A549 (cell line): Measurements from ENCODE around the gene SH3BP2.

Experiments
- CHD2 ChIP-seq: fragments of 150-350 bp; IDR thresholded peaks from 2 replicates; pipeline ENCODE4 v1.6.1; 2014; ENCODE audit warnings: low read length; ENCODE audit not compliant: partially characterized antibody
- CTCF ChIP-seq: fragments of >200 bp; sonication (Bioruptor Twin); formaldehyde crosslinking; IDR thresholded peaks from 3 replicates; pipeline ENCODE4 v1.5.1; 2016
- EP300 ChIP-seq, 2 experiments: fragments of >200 bp; sonication (Bioruptor Twin); formaldehyde crosslinking; IDR thresholded peaks; 2 replicates in 1 of 2; 3 replicates in 1 of 2; pipeline ENCODE4 v1.6.1; 2016 to 2017
- JUN ChIP-seq, 2 experiments: fragments of >200 bp; sonication (Bioruptor Twin); formaldehyde crosslinking; IDR thresholded peaks; 2 replicates in 1 of 2; 3 replicates in 1 of 2; pipeline ENCODE4 v1.6.1; 2016 to 2017
- MAX ChIP-seq: IDR thresholded peaks from 2 replicates; pipeline ENCODE4 v1.6.1; 2012
- MYC ChIP-seq: IDR thresholded peaks from 2 replicates; pipeline ENCODE4 v1.6.1; 2012; ENCODE audit warnings: mild to moderate bottlenecking, inconsistent platforms, low read length, improper control_type of control experiment, borderline replicate concordance
- POLR2A ChIP-seq: IDR thresholded peaks from 2 replicates; pipeline ENCODE4 v1.6.1; 2012; ENCODE audit warnings: mild to moderate bottlenecking, low read length
- RAD21 ChIP-seq, 2 experiments: fragments of >200 bp in 1 of 2; sonication (Bioruptor Twin) in 1 of 2; formaldehyde crosslinking in 1 of 2; IDR thresholded peaks in 1 of 2; conservative IDR thresholded peaks in 1 of 2; 2 replicates in 1 of 2; 3 replicates in 1 of 2; pipeline ENCODE4 v1.6.1; 2012 to 2018; ENCODE audit warnings: inconsistent platforms in 1 of 2
- RNF2 ChIP-seq: fragments of 200-600 bp; sonication (generic); IDR thresholded peaks from 2 replicates; pipeline ENCODE4 v1.6.1; 2016; ENCODE audit warnings: low read depth, mild to moderate bottlenecking, antibody characterized with exemption, moderate library complexity, borderline replicate concordance
- TFCP2L1 ChIP-seq: fragments of 250-450 bp; sonication (Bioruptor Pico); IDR thresholded peaks from 2 replicates; pipeline ENCODE4 v1.5.0; 2021; ENCODE audit warnings: mild to moderate bottlenecking
- USF2 ChIP-seq: fragments of 450-650 bp; IDR thresholded peaks from 2 replicates; pipeline ENCODE4 v1.6.1; 2014; ENCODE audit warnings: antibody characterized with exemption
- ZFP36 ChIP-seq: fragments of 450-650 bp; IDR thresholded peaks from 2 replicates; pipeline ENCODE4 v1.6.1; 2014; ENCODE audit warnings: borderline replicate concordance; ENCODE audit not compliant: partially characterized antibody

- TF ChIP-seq MYC, result no peak
- TF ChIP-seq CTCF, result no peak
- no peak for TF ChIP-seq POLR2A
- no peak for TF ChIP-seq USF2
- TF ChIP-seq TFCP2L1, result no peak
- TF ChIP-seq JUN (IDR thresholded peaks at IDR 0.05), result no peak
- no peak for TF ChIP-seq RAD21 (conservative IDR thresholded peaks at IDR 0.05 in 1 of 2, IDR thresholded peaks at IDR 0.05 in 1 of 2)
- no peak for TF ChIP-seq MAX
- TF ChIP-seq ZFP36, result no peak
- TF ChIP-seq EP300 (IDR thresholded peaks at IDR 0.05), result no peak
- TF ChIP-seq CHD2, result no peak
- TF ChIP-seq RNF2, result no peak
These were observed 37.1 kb downstream of the SH3BP2 start for GRCh38 chr4:2829933-2830451.
